GM12891 (cell line): Measurements from ENCODE around the gene ASIC1.

Experiments
- POLR2A ChIP-seq: IDR thresholded peaks from 2 replicates; pipeline ENCODE4 v1.6.1; 2011; ENCODE audit warnings: low read depth, low read length, control low read depth
- TAF1 ChIP-seq: IDR thresholded peaks from 2 replicates; pipeline ENCODE4 v1.6.1; 2011; ENCODE audit warnings: low read depth, low read length, control low read depth

DNA sequence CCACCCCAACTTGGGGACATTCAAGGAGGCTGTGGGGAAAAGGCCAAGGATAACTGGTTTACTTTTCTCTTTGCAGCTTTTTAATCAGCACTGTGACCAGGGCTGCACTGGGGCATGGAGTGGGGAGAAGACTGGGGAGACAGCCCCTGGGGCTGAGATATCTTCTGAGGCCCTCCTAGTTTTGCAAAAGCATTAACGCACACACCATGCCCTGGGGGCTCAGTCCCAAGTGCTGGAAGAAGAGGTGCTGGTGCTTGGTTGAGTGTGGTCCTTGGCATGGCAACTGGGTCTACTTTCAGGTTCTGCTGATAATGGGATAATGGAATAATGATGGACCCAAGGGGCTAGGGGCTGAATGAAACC, 18.4 kb downstream of the ASIC1 start:
- no peak for TF ChIP-seq POLR2A
- no peak for TF ChIP-seq TAF1
